EL (cell line): Measurements from ENCODE around the gene RAPGEF3.

Source experiments
- DNase-seq: peaks from one replicate; pipeline ENCODE4 v3.0.0-alpha.2; 2016

The RAPGEF3 gene

DNA sequence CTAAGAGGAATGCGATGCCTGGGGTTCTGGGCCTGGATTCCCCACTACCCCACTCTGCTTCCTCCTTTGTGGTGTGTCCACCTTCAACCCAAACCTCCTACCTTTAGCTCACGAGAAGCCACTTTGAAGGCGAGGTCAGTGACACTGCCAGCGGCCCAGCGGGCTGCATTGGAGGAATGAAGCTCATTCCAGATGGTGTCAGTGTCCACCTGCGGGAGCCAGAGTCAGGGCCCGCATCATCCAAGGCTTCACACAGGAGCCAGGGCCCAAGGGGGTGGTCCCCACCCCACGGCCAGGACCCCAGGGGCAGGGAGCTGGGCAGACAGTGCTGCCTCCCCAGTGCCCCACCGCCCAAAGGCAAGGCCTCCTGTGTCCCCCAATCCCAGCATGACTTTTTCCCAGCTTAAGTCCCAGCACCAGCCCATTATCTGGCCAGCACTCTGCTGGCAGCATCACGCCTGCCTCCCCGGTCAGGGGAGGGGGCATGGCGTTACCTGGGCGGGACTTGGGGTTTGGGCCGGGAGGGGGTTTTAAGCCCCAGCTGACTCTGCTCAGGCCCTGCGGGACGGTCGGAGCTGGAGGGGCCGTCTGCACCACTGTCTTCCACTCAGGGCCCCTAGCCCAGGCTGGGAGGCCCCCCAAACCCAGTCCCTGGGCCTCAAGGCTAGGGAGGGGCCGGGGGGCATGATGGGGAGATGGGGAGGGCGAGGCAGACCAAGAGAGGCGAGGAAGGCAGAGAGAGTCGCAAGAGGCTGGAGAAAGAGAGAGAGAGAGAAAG lies 31.2 kb upstream of the RAPGEF3 start:
- DNase-seq, result no peak

DNA sequence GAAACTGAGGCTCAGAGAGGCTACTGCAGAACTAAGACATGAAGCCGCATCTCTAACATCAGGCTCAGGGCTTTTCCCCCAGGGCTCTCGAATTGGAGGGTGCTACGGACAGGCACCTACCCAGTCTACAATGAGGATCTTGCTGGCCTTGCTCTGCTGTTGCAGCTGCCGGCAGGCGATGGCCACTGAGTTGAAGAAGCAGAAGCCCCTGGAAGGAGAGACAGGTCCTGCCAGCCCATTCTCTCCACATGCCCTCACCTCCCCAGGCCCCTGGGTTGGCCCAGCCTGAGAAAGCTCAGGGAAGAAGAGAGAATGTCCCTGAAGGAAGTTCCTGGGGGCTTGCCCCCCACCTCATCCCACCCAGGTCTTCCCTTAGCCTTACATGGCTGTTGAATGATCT lies 30.5 kb upstream of the RAPGEF3 start:
- DNase-seq, result no peak

DNA sequence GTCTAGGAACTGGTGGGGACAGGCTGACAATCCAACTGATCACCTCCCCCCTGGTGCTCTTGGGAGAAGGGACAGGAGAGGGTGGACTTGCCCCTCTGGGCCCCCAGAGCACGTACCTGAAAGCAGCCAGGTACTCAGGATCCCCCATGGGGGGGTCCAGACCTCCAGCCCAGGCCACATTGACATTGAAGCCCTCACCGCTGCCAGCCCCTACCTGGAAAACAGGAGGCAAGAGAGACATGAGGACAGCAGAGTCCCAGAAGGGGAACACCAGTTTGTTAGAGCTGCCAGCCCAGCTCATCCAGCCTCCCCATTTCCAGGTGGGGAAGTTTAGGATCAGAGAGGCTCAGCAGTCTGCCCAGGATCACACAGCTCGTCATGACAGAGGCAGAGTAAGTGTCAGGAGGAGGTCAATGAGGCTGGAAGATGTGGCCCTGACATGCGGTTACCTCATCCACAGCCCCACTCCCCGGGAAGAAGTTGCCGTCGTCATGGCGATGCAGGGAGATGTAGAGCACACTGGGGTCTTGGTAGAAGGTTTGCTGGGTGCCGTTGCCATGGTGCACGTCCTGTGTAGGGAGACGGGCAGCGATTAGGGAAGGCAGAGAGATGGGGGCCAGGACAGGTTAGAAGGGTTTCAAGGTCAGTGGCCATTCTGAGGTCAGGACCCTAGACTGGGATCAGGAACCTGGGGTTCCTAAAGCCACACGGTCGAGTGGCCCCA lies 29.1 kb upstream of the RAPGEF3 start:
- DNase-seq, result no peak

DNA sequence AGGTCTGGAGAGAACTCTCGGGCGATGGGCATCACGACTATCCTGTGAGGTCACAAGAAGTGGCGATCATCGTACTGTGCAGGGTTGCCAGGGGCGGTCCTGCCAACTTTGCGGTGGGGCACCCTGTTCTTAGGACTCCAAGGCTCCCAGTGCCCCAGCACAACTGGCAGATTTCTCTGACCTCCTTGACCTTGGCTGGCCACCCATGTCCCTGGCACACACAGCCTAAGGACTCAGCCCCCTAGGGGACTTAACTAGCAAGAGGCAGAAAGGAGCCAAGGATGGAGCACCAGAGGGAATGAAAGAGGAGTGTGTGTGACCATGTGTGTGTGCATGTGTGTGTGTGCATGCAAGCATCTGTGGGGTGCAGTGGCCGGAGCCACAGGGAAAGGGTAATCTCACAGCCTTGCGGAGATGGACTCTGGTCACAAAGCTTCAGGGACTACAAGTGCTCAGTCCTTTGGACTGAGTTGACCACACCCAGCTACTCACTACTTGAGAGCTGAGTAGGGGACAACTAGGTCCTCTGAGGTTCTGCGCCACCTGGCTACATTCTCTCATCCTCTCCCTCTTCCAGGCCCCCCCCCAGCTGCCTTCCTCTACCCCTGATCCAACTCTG lies 28.1 kb upstream of the RAPGEF3 start:
- DNase-seq, result no peak

DNA sequence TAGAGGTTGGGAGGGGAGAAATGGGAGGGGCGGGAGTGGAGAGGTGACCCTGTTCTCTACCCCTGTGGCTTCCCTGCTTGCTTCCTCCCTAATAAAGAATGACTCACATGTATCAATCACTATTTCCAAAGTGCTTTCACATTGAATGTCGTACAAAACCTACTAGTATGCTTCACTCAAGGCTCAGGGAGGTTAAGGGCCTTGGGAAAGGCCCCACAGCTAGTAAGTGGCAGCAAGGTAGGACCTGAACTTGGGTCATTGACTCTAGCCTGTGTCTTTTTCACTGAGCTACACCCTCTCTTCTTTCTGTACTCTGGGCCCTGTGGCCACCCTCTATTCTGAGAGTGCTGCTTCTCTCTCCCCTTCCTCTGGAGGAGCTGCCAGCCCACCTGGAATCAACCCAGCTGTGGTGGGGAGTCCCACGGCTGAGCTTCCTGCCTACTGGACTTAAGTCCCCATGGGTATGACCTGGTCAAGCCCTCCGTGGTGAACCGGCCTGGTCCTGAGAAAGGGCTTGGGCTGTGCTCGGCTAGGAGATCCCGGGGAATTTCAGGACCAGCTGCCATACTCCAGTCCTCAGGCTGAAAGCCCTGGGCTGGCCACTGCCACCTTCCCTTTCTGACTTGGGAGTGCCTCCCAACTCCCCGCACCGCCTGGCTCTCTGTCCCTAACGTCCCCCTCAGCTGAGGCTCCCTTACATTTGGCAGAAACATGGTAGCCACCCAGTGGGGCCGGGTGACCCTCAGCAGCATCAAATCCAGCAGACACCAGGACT lies 27.4 kb upstream of the RAPGEF3 start:
- no peak for DNase-seq

DNA sequence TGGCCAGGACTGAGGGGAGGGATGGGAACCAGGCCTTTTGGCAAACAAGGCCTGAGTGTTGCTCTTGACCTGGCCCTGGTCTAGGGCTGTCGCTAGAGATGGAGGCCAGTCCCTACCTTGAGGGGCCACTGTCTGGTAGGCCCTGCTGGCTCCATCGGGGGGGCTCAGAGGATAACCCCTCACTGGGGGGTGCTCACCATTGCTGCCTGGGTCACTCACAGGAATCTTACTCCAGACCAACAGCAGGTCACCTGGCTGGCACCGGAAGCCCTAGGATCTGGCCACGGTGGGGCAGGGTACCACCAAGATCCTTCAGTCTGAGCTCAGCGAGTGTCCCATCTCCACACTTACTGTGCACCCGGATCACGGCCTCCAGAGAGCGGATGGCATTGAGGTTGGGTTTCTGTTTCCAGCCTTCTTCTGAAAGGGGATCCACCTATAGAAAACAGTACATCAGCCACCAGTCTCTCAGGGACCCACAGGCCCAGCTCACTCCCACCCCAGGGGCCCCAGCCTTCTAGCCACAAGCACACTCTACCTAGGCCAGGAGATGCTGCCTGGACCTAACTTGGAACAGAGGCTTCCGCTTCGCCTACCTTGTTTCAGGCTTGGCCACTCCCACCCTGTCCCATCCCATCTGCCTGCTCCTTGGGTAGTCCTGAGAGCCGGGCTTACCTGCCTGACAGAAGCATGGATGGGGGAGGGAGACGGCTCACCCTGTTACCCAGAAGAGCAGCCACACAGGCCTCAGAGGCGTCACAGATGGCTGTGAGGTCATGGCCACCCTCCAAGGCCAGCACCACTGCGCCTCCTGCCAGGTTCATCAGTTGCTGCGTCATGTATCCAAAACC lies 26.6 kb upstream of the RAPGEF3 start:
- DNase-seq, result no peak

DNA sequence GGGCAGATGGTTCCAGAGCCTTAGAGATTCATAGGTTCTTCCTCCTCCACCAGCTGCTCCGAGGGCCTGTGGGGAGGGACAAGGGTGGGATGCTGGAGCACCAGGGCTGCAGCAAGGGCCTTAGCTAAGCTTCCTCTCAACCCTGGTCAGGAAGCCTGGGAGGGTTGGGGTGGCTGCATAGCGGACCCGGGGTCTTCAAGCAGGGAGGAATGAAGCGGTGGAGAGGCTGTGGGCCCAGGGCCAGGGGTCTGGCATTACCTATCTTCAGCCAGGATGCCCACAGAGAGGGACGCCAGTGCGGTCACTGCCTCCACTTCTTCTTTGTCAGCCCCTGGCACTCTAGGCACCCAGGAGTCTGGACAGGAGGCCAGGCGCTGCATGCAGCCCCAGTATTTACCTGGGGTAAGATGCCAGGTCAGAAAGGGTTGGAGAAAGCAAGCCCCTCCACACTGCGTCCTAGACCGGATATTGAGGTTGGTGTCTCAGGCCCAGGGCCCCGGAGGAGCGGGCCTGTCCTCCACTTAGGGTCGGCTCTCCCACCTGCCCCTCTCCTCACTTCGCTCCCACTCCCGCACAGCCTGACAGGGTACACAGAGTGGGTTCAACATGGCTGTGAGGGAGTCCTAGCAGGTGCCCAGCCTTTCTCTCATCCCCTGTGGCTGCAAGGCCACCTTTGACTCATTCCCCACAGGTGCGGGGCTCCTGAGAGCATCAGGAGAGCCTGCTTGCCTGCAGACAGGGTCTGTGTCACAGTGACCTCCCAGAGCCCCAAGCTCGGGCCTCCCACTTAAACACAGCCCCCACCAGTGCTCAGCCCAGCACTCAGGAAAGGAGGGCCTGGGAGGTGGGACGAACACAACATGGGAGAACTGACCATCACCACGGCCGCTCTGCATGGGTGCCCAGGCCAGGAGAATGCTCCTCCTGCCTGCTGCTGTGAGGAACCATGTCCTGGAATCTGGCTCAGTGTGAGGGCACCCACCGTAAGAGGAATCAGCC lies 25.4 kb upstream of the RAPGEF3 start:
- no peak for DNase-seq

DNA sequence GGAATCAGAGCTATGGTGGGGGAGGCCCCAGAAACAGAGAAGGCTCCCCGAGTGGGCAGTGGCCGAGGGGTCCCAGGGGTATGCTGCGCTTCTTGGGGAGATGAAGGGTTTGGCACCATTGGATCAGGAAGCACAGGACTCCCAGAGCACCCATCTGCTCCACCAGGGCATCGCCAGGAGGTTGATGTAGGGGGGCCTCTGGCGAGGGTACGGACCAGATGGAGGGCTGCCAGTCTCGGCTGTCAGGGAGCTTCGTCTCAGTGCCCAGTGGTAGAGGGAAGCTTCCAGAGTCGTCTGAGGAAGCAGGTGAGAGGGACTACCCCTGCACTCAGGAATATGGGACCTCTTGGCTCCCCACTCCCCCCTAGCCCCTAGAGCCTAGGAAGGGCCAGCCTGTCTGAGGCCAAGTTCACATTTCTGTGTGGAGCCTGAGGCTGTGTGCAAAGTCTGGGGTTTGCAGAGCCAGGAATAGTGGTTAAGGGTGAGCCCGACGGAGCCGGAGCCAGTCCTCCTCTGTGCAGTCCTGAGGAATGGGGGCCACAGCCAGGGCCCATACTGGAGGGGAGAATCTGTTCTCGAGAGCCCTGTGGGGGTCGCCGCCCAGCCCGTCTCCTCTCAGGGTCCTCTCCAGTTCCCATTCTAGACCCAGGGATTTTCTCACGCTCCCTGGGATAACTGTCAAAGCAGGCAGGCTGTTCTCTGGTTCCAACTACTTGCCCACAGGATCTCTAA lies 24.5 kb upstream of the RAPGEF3 start:
- DNase-seq, result no peak

DNA sequence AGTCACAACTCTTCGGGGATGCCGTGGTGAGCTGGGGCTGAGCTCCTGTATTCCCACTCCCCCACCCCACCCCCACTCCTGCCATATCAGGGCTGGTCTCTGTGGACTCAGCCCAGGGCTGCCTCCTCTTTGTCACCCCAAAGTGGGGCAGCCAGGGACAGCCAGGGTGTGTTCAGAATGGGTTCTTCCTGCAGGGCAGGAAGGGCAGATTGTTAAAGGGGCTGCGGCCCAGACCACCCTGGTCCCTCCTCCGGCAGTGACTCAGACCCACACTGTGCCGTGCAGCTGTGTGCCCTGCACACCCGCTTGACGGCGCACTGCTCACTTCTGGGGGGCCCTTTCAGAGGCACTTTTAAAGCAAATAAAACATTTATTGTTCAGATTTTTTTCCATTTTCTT lies 23.7 kb upstream of the RAPGEF3 start:
- DNase-seq, result no peak

DNA sequence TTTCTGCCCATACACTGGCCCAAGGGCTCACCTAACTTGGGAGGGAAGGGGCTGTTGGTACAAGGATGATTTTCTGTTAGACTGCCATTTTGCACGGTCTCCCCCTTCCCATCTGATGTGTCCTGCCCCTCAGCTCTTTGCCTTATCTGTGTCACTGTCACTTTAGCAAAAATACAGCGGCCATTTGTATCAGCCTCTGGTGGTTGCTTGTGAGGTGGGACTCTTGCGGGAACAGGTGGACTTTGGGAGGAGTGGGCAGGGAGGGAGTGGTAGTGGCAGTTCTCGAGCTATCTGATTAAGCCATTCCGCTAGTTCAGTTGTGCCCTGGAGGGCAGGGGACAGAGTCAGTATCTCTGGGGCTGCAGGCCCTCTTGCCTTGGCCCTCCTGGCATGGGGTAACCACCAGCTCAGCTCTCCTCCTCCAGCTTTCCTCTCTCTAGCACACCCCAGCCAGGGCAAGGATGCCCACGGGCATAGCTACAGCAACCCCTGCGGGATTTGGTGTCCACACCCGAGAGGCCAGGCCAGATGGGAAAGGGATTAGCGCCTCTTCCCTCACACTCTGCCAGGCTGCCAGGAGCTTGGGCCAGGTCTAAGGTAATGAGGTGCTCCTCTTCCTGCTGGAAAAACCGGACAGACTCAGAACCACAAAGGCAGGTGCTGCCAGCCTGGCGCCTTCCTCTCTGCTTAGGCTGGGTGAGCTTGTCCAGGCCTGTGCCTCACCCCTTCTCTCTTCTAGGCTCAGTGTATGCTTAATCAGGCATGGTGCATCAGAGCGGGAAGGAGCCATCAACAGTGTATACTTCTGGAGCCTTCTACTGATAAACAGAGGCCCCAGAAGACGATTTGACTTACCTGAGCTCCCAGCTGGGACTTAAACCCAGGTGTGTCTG lies 23.0 kb upstream of the RAPGEF3 start:
- no peak for DNase-seq

DNA sequence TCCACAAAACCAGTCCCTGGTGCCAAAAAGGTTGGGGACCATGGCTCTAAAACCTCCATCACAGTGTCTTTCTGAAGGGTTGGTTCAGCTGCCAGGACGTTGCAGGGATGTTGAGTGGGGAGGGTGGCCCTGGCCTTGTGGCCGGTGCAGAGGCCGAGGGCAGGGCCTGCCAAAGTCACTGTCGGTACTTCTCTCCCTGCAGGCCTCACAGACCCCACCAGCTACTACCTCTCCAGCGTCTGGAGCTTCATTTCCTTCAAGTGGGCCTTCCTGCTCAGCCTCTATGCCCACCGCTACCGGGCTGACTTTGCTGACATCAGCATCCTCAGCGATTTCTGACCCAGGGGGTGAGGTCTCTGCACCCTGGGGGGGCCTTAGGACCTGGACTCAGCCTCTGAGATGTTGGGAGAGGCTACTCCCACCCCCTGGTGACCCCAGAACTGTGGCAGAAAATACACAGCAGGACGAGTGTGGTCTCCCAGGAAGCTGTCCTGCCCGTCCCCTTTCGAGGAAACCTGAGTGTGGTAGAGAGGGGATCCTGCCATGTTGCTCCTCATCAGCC lies 21.3 kb upstream of the RAPGEF3 start:
- DNase-seq, result no peak

DNA sequence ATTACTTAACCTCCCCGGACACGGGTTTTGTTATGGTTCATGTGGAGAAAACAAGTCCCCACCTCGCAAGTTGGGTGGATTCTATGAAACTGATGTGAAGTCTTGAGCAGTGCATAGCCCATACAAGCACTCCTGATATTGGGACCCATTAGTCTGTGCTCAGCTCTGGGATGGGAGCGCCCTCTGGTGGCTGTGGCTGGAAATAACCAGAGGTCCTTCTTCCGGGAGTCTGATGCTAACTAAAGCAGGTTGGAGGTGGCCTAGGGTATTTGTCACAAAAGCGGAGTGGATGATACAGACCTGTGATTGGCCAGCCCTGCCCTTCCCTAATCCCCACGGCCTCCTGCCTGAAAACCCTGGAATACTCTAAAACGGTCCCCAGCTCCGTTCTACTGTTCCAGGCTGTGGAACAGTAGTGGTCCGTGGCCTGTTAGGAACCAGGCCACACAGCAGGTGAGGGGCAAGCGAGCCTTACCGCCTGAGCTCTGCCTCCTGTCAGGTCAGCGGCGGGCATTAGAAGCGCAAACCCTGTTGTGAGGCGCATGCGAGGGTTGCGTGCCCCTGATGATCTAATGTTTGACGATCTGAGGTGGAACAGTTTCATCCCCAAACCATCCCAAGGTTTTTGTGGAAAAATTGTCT lies 20.7 kb upstream of the RAPGEF3 start:
- peak; percentile 83 for DNase-seq

DNA sequence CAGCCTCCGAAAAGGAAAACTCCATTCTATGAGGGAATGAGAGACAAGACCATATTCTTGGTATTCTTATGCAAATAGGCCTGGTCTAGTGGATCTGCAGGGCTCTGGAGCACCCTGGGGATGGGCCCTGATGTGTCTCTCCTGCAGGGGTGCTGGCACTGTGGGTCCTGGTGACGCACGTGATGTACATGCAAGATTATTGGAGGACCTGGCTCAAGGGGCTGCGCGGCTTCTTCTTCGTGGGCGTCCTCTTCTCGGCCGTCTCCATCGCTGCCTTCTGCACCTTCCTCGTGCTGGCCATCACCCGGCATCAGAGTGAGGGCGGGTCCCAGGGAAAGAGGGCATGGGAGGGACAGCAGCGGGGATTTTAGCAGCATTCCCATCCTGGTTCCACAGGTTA lies 20.2 kb upstream of the RAPGEF3 start:
- no peak for DNase-seq

DNA sequence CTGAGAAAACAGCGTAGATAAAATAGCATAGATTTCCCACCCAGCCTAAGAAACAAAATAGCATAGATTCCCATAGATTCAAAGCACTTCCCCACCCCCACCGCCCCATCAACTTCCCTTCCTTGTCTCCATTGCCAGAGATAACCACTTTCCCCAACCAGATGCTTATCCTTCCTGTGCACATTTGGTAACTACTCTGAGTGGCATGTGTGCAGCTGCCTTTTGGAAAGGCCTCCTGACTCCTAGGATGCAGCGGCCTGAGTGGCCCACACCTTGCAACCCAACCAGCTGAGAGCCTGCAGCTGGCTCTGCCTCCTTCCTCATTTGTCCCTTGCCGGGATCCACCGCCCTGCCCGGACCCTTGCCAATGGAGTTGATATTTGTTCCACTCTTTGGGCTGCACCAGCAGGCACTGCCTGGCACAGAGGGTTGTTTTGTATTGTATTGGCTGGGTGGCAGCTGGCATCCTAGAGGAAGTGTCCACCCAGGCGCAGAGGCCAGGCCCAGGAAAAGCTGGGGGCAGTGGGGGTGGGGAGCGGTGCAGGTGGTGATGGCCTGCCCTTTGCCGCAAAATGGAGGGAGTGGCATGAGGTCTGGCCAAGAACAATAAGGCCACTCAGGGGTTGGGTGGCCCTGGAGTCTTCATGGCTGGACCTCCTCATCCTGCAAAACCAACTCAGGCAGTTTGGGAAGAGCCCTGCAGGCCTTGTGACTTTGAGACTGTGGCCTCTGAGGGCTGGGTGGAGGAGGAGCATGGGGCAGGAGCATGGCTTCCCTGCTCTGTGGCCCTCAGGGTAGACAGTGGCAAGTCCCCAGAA lies 19.3 kb upstream of the RAPGEF3 start:
- DNase-seq, result no peak

DNA sequence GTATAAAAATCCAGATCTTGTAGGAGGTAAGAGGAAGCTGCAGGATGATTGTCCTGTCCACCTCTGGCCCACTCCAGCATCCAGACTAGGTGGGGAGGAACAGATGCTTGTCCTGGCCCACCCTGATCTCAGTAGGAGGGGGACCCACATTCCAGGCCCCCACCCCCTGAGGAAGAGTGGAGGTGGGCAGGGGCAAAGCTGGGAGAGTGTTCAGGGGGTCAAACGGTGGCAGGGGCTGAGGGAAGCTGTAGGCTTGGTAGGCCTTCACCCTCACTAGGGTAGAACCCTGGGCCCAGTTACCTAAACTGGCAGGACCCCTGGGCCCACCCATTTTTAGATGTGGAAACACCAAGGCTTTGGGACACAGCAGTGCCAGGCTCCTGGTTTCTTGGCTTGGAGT lies 18.5 kb upstream of the RAPGEF3 start:
- DNase-seq, result no peak

DNA sequence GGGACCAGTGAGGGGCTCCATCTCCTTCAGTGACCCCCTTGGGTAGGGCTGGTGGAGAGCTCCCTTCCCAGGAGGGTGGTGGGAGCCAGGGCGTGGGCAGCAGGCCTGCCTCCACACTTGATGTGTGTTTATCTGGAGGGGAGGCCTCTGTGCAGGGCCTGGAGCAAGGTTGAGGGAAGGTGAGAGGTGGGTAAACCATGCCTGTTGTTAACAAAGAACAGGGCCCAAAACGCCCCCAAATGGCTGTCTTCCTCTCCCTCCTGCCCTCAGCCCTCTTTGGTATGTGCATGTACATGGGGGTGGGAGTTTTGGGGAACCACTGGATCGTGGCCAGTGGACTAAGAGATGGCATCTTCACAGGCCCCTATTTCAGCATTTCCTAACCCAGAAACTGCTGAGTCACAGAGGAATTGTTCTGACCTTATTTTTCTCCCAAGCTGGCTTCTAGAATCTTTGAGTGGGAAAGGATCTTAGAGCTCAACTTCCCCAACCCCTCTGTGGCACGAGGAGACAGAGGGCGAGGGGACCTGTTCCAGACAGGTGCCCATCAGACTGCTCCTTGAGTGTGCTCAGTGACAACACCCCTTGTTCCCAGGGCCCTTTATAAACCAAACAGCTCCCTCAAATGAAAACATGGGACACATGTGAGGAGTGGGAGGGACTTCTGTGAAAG lies 17.9 kb upstream of the RAPGEF3 start:
- peak; percentile 38 for DNase-seq
